GM21786 (cell line): ENCODE data around the gene GPS1.
A peak's percentile ranks its signal among the peaks of the same experiment; 100 is the strongest.

Source experiments
- ATAC-seq: cut with Tn5 transposase; IDR thresholded peaks from one replicate; pipeline ENCODE4 v1.9.1; 2021; ENCODE audit not compliant: unreplicated experiment

GPS1 gene

DNA sequence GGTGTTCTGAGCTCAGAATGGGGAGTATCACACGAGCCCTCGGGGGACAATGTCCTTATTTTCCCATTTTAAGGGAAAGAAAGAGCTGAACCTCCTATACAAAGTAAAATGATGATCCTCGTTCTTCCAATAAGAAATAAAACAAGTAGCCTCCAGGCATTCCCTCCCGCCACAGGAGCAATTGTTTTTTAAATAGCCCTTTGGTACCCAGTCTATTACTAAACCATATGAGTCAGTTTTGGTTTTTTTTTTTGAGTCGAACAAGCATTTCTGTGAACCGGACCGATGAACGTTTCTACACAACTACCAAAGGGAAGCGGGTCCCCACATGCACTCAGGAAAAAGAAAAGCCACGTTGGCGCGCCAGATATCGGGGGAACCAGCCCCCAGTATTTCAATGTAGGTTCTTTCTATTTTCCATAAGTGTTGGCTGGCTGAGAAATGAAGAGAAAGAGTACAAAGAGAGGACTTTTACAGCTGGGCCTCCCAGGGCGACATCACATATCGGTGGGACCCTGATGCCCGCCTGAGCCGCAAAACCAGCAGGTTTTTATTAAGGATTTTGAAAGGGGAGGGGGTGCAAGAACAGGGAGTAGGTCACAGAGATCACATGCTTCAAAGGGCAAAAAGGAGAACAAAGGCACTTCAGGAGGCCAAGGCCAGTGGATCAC is 10.4 kb upstream of the GPS1 start:
- no peak for ATAC-seq

DNA sequence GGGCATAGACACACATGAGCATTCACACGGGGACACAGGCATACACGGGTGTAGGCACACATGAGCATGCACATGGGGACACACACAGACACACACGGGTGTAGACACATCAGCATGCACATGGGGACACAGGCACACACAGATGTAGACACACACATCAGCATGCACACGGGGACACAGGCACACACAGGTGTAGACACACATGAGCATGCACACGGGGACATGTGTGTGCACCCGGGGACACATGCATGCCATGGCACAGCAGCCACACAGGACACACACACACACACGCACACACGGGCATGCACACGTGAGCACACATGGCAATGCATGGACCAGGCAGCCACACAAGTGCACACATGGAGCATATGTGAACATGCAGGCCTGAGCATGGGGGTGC is 9.0 kb upstream of the GPS1 start:
- ATAC-seq, result no peak

DNA sequence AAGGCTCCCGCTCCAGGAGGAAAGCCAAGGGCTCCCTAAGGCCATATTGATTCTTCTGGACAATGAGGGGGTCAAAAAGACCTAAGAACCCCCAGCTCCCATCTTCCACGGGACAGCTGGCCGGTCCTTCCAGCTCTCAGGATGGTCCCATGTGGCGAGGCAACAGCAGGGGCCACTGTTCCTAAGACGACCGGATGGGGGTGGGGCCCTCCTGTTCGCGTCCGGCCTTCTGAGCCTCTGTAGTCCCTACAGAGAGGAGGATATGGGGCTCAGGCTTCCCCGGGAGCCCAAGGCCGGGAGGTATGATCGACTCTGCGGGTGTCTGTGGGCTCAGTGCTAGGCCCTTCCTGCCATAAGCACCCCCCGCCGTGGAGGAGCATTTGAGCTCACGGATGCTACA is 8.2 kb upstream of the GPS1 start:
- no peak for ATAC-seq

DNA sequence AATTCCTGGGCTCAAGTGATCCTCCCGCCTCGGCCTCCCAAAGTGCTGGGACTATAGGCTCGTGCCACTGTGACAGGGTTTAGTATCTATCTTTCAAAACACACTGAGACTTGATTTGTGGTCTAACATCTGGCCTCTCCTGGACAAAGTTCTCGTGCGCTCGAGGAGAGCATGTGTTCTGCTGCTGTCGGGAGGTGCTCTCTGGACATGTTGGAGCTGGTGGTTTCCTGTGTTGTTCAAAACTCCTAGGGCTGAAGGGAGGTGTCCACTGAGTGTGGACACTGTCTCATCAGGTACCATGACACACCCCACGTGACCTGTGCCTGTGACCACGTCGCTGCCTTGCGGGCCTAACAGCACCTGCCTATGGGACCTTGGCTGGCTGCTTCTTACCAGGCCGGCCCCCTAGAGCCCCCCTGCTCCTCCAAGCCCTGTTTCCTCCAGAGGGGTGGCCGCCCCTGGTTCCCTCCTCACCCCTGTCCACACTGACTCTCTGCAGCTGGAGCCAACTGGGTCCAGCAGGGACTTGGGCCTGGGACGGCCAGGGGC is 5.7 kb upstream of the GPS1 start:
- ATAC-seq, result no peak

DNA sequence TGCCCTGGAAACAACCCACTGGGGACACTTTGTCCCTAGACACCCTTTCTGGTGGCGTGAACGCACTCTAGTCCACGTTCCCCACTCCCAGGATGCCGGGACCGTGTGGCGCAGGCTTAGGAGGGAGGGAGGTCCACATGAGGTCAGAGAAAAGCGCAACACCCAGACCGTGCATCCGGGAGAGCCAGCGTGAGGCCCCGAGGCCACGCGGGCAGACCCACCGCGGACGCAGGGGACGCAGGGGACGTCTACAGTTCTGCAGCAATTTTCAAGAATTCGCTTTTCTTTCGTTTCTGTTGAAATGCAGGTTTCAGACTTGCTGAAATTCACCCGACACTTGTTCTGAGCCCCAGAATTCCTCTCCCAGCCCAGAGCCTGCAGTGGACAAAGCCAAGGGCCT is 4.8 kb upstream of the GPS1 start:
- ATAC-seq, result no peak

DNA sequence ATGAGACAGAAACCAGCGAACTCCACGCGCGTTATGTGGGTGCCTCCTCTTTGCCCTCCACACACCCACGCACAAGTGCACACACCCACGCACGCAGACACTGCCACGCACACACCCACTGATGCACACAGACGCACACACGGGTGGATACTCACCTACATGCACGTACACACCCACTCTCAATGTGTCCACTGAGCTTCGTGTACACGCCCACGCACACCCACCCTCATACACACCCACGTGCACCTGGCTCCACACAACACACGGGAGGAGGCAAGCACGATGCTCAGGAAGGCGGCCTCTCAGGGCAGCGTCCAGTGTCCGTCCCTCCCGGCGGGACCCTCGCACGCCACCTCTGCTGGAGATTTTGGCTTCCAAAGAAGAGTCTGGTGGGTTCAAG is 4.3 kb upstream of the GPS1 start:
- ATAC-seq, result no peak

DNA sequence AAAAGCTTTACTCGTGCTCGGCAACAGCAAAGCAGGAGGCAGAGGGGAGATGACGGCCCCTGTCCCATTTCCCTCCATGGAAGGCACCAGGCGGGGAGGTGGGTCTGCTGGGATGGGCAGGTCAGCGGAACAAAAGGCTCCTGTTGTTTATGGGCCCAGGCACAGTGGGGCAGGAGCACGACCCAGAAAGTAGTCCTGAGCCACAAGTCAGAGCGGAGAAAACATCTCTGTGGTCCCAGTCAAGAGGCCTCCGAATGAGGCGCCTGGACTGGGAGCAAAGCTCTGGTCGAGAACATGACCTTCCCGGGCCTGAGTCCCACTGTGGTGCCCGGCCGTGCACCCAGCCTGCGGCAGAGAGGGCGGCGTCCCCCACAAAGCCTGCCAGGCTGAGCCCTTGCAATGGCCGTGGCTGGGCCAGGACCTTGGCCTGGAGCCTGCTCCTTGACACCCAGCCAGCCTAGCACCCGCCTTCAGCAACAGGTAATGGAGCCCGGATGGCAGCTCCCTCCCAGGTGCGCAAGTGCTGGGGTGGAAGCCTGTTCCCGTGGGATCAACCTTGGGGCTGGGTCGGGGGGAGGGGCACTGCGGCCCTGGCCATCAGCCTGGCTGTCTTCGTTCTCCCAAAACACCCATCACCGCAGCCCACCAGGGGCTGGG is 3.7 kb upstream of the GPS1 start:
- no peak for ATAC-seq

DNA sequence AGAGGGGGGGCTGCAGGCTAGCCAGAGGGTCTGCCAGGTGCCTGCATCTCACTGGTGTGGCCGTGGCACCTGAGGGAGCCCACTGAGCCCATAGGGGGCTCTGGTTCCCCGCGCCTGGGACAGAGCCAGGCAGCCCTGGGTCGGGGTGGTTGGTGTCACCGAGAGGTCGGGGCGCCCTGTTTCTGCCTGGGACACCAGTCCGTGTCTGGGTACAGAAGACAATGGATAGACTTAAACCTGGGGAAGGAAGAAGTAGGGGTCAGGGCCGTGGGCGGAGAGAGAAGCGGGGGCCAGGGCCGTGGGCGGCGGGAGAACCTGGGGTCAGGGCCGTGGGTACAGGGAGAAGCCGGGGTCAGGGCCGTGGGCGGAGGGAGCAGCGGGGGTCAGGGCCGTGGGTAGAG is 3.1 kb upstream of the GPS1 start:
- no peak for ATAC-seq

DNA sequence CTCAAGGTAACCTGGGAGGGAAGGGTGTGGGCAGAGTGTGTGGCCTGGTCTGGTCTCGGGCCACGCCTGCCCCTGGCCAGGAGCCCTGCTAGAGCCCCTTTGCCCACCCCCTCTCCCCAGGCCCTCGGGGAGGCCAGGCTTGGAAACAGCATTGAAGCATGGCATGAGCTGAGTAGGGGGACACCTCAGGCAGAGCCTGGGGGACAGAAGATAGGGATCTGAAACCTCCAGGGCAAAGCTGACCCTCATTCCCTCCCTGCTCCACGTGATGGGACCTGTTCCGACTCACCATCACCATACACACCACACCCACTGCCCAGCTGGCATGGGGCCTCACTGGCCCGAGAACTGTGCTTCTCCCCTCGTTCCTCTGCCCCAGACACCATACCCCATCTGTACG is 2.6 kb upstream of the GPS1 start:
- ATAC-seq, result no peak

DNA sequence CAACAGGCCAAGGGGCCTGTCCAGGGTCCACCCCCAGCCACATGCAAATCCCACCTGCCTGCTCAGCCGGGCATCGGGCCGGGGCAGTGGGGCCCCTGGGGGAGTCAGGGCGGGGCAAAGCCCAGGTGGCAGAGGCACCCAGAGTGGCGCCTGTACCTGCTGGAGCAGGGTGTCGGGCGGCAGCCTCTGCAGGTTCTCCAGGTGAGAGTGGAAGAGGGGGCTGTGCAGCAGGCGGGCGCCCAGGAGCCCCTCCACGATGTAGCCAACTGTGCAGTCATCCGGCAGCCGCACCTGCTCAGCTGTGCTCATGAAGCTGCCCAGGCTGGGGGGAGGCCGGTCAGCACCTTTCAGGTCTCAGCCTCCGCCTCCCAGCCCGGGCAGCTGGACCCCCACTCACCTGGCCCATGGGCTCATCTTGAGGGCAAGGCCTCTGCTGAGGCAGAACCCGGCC is 2.2 kb upstream of the GPS1 start:
- no peak for ATAC-seq

DNA sequence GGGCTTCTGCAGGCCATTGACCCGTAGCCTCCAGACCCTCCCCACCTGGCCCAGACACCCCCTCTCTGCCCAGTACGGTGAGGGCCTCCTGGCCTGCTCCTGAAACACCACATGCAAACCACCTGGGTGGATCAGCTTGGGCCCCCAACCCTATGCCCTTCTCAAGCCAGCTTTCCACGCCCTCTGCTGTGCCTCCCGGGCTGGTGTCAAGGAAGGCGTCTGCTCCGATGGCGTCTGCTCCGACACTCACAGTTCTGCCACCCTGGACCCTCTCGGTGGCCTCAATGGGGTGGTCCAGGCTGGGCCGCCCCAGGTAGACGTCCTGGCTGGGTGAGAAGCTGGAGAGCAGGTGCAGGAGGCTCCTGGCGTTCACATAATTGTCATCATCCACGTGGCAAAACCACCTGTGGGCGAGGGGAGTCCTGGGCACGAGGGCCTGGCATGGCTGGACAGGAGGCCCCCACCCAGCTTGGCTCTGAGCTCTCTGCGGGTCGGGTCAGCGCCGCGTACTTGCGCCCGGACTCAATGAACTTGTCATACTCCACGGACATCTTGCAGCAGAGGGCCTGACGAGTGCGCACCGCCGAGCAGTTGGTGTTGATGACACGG is 1.4 kb upstream of the GPS1 start:
- ATAC-seq, result no peak

DNA sequence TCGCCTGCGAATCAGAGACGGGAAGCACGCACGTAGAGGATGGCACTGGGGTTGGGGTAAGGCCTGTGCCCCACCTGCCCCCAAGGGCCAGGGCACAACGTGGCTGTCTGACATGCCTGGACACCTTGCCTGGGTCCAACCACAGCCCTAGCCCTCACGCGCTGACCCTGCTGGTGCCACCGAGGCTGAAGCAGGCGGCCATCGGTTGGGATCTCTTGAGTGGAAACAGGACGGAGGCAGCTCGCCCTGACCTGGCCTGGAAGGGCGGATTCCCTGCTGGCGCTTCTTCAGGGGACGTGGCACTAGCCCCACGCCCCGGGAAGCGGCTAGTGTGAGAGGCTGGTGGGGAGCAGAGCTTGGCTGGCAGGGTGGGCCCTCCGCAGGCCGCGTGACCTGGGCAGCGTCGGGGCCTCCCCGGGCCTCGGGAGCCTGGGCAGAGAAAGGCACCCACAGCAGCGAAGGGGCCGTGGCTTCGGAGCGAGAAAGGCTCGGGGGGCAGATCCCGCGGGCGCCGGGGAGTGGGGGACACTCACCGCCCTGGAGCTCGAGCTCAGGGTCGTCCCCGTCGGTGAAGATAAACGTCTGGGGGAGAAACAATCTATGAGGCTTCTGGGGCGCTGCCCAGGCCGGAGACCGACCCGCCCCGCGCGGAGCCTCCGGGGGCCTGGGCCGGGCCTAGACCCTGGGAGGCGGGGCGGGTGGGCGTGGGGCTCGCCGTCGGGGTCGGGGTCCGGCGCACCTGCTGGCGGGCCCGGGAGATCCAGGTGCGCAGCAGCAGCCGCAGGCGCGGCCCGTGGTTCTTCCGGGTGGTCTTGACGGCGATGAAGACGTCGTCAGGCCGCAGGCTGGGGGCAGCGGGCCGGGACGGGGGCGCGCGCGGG is 697 bp upstream of the GPS1 start:
- peak; percentile 15 for ATAC-seq

DNA sequence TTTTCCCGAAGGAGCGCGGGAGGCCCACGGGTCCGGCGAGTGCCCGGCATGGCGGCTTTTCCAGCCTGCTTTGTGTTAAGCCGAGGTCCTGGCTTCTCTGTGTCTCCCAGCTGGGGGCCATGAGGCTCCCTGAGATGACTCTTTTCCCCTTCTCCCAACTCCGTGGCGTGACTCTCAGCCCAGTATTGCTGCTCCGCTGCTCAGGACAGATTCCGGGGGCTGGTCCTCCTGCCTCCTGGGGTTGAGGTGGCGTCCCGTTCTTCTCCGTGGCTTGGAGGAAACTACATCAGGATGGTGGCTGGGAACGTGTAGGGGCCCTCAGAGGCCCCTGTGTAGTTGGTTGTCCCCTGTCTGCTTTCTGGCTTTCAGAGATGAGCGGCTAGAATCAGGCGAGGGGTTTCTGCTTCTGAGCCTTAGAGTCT is 951 bp downstream of the GPS1 start:
- no peak for ATAC-seq

DNA sequence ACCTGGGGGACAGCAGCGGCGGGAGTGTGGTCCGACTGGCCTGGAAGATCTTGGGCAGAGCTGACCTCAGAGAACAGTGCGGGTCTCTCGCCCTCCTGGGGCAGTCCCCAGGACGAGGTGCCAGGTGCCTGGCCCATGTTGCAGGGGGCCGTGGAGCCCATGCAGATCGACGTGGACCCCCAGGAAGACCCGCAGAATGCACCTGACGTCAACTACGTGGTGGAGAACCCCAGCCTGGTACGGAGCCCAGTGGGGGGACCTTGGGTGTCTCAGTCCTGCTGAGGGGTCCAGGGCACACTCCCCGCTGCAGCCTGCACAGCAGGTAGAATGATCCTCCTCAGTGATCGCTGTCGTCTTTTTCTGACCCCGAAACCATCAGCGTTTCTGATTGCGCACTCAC is 1.4 kb downstream of the GPS1 start:
- no peak for ATAC-seq

DNA sequence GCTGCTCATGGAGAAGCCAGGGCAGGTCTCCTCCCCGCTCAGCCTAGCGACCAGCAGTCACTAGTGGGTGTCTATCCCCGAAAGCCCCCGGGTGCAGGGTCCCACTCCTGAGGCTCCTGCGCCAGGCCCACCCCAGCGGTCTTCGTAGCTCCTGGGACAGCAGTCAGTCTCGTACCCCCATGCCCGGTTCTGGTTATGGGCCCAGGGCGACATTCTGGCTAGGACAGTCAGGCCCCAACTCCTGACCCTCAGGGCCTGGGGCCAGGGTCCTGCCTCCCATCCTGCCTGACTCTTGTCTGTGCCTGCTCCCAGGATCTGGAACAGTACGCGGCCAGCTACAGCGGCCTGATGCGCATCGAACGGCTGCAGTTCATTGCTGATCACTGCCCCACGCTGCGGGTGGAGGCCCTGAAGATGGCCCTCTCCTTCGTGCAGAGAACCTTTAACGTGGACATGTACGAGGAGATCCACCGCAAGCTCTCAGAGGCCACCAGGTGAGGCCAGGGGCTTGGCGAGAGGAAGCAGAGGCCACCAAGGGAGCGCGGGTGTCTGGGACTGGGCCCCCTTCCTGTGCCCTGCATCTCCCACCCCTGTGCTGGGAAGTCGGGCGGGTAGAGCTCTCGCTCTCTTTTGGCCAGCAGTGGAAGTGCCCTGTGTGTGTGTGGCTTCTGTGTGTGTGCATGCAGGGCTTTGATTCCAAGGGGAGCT is 2.0 kb downstream of the GPS1 start:
- ATAC-seq, result no peak

DNA sequence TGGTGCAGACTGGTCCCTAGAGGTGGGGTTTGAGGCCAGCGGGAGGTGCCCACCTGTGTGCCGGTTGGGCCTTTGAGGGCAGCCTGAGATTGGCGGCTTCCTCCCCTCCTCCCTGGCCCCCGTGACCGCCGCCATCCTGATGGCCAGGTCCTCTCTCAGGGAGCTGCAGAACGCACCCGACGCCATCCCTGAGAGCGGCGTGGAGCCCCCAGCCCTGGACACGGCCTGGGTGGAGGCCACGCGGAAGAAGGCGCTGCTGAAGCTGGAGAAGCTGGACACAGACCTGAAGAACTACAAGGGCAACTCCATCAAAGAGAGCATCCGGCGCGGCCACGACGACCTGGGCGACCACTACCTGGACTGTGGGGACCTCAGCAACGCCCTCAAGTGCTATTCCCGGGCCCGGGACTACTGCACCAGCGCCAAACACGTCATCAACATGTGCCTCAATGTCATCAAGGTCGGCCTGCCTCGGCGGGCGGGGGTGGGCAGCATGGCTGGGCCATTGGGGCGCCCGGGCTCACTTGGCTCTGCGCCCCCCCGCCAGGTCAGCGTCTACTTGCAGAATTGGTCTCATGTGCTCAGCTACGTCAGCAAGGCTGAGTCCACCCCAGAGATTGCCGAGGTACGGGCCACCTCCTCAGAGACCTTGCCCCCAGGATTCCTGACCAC is 2.8 kb downstream of the GPS1 start:
- ATAC-seq, result no peak

DNA sequence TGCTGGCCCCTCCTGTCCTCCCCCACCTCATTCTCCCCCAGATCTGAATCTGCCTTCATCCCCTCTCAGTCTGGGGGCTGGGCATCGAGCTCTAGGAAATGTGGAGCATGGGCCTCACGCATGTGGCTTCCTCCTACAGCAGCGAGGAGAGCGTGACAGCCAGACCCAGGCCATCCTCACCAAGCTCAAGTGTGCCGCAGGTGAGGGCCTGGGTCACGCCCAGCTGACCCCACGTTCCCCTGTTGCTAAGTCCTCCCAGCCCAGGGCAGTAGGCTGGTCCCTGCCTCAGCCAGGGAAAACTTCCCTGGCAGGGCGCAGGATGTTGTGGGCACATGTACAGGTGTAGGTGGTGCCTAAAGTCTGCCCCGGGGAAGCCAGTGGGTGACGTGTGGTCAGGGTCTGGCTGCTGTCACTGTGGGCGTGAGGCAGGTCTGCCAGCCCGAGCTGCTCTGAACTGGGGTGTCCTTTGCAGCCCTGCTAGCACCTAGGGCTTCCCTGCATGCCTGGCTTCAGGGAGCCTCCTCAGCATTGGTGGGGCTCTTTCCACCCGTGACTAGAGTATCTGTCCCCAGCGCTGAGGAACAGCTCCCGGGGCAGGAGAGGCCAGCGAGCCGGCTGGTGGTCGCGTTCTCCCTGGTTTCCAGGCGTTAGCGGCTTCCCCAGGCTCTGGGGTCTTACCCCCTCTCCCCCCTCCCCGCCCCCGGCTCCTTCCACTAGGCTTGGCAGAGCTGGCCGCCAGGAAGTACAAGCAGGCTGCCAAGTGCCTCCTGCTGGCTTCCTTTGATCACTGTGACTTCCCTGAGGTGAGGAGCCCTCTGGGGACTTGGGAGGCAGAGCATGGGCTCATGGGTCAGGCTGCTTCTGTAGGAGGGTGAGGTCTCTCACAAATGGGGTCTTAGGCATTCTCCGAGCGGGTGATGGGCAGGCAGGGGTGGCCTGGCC is 3.6 kb downstream of the GPS1 start:
- ATAC-seq, result no peak

DNA sequence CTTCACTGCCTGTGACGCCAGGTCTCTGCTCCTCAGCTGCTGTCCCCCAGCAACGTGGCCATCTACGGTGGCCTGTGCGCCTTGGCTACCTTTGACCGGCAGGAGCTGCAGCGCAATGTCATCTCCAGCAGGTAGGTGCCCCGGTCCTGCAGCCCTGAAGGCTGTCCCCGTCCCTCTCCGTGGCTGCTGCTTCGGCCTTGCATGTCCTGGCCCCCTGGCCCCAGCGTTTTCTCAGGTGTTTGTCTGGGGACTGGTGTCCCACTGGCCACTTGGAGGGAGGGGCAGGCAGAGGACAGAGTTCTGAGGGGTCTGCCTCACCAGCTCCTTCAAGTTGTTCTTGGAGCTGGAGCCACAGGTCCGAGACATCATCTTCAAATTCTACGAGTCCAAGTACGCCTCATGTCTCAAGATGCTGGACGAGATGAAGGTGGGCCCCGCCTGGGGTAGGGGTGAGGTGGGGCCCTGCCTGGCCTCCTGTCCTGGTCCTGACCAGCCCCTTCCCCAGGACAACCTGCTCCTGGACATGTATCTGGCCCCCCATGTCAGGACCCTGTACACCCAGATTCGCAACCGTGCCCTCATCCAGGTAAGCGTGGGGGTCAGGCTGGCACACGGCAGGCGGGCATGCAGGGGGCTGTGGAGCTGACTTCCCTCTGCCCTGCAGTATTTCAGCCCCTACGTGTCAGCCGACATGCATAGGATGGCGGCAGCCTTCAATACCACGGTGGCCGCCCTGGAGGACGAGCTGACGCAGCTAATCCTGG is 4.4 kb downstream of the GPS1 start:
- no peak for ATAC-seq
